Liver (tissue), 3 donors: ENCODE measurements around the gene CDH24.

ENCODE experiments used
- CTCF ChIP-seq: fragments of 150-350 bp; IDR thresholded peaks from 2 replicates; pipeline ENCODE4 v1.5.1; 2017; ENCODE audit warnings: improper control_type of control experiment, low read depth, low read length; ENCODE audit not compliant: missing input control
- EGR1 ChIP-seq, 2 donors: IDR thresholded peaks; 2 replicates each; pipeline ENCODE4 v1.6.1; 2016 to 2018; ENCODE audit warnings: antibody characterized with exemption in 2 of 2, low read depth in 2 of 2
- FOXA1 ChIP-seq: IDR thresholded peaks from 2 replicates; pipeline ENCODE4 v1.6.1; 2016; ENCODE audit warnings: antibody characterized with exemption
- MAX ChIP-seq: IDR thresholded peaks from 2 replicates; pipeline ENCODE4 v1.6.1; 2016; ENCODE audit warnings: antibody characterized with exemption
- RAD21 ChIP-seq, 2 donors: IDR thresholded peaks; 2 replicates each; pipeline ENCODE4 v1.6.1; 2016; ENCODE audit warnings: antibody characterized with exemption in 2 of 2, mild to moderate bottlenecking in 2 of 2
- RXRA ChIP-seq, 2 donors: IDR thresholded peaks; 2 replicates each; pipeline ENCODE4 v1.6.1; 2017 to 2018; ENCODE audit warnings: antibody characterized with exemption in 2 of 2, mild to moderate bottlenecking in 1 of 2
- TAF1 ChIP-seq: conservative IDR thresholded peaks from 2 replicates; pipeline ENCODE4 v1.6.1; 2016; ENCODE audit warnings: antibody characterized with exemption, mild to moderate bottlenecking
- YY1 ChIP-seq: IDR thresholded peaks from 2 replicates; pipeline ENCODE4 v1.6.1; 2016; ENCODE audit warnings: antibody characterized with exemption, mild to moderate bottlenecking
- TF ChIP-seq, protein P1 (sequence below): IDR thresholded peaks from 2 replicates; pipeline ENCODE4 v1.6.1; 2016; ENCODE audit warnings: antibody characterized with exemption
- TF ChIP-seq, protein P2 (sequence below): IDR thresholded peaks from 2 replicates; pipeline ENCODE4 v1.6.1; 2016; ENCODE audit warnings: antibody characterized with exemption, mild to moderate bottlenecking
- donor health status: healthy.
- donor health status: healthy.

DNA sequence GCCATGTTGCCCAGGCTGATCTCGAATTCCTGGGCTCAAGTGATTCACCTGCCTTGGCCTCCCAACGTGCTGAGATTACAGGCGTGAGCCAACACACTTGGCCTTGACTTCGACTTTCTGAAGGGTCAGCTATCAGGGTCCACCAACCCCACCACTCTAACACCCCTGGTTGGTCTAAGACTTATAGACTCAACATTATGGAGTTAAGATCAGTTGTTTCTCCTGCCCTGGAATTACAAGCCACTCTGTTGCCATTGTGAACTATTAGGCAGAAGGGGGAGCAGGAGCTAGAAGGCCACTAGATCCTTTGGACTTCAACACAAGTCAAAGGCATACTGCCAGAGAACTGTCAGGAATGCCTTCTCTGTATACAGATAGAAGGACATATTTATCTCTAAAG is 17.2 kb downstream of the CDH24 start:
- TF ChIP-seq CTCF = no peak
- no peak for TF ChIP-seq YY1
- TF ChIP-seq, protein P1, sequence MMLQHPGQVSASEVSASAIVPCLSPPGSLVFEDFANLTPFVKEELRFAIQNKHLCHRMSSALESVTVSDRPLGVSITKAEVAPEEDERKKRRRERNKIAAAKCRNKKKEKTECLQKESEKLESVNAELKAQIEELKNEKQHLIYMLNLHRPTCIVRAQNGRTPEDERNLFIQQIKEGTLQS = no peak
- TF ChIP-seq EGR1 (IDR thresholded peaks at IDR 0.05; ENCODE audit: low read depth in 2 of 2) = no peak
- TF ChIP-seq, protein P2, sequence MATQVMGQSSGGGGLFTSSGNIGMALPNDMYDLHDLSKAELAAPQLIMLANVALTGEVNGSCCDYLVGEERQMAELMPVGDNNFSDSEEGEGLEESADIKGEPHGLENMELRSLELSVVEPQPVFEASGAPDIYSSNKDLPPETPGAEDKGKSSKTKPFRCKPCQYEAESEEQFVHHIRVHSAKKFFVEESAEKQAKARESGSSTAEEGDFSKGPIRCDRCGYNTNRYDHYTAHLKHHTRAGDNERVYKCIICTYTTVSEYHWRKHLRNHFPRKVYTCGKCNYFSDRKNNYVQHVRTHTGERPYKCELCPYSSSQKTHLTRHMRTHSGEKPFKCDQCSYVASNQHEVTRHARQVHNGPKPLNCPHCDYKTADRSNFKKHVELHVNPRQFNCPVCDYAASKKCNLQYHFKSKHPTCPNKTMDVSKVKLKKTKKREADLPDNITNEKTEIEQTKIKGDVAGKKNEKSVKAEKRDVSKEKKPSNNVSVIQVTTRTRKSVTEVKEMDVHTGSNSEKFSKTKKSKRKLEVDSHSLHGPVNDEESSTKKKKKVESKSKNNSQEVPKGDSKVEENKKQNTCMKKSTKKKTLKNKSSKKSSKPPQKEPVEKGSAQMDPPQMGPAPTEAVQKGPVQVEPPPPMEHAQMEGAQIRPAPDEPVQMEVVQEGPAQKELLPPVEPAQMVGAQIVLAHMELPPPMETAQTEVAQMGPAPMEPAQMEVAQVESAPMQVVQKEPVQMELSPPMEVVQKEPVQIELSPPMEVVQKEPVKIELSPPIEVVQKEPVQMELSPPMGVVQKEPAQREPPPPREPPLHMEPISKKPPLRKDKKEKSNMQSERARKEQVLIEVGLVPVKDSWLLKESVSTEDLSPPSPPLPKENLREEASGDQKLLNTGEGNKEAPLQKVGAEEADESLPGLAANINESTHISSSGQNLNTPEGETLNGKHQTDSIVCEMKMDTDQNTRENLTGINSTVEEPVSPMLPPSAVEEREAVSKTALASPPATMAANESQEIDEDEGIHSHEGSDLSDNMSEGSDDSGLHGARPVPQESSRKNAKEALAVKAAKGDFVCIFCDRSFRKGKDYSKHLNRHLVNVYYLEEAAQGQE = no peak
- no peak for TF ChIP-seq RXRA (IDR thresholded peaks at IDR 0.05)
- no peak for TF ChIP-seq TAF1
- no peak for TF ChIP-seq RAD21 (IDR thresholded peaks at IDR 0.05)
- no peak for TF ChIP-seq MAX
- no peak for TF ChIP-seq FOXA1
